Activated naive CD4-positive, alpha-beta T cell treated with anti-CD3 and anti-CD28 coated beads, Interleukin-2, amount 10 ng/mL, durations not matched to agents 7 days and 5 days (primary cell): ENCODE data around the gene TELO2.

Experiments
- CTCF ChIA-PET: fragments of 350-600 bp; sonication (Branson Sonifier 250); formaldehyde crosslinking; loops from one replicate; lab custom pipeline; 2021; ENCODE audit warnings: antibody characterized with exemption; lab: Charles Lee
- DNase-seq: peaks from one replicate; pipeline ENCODE4 v3.0.0-alpha.2; 2020
- H3K27ac Mint-ChIP-seq: one replicate; pipeline ENCODE4 v1.8.0; 2021; ENCODE audit warnings: mild to moderate bottlenecking, moderate library complexity, mixed read lengths
- H3K27me3 Mint-ChIP-seq: one replicate; pipeline ENCODE4 v1.8.0; 2021; ENCODE audit warnings: mild to moderate bottlenecking, mixed read lengths
- H3K36me3 Mint-ChIP-seq: one replicate; pipeline ENCODE4 v1.8.0; 2021; ENCODE audit warnings: mixed read lengths
- H3K4me1 Mint-ChIP-seq: one replicate; pipeline ENCODE4 v1.8.0; 2021; ENCODE audit warnings: mixed read lengths
- H3K4me3 Mint-ChIP-seq: one replicate; pipeline ENCODE4 v1.8.0; 2021; ENCODE audit warnings: mild to moderate bottlenecking, moderate library complexity, mixed read lengths
- H3K9me3 Mint-ChIP-seq: one replicate; pipeline ENCODE4 v1.8.0; 2021; ENCODE audit warnings: mixed read lengths

The TELO2 gene

GRCh38 chr16:1545044-1546040 is 52.2 kb downstream of the TELO2 start:
- peak overlapping the region; percentile 86 for H3K27ac Mint-ChIP-seq
- no peaks in the 10 kb centered on the region for H3K27me3 Mint-ChIP-seq
- no peak for DNase-seq
- H3K4me3 Mint-ChIP-seq, result peak overlapping the region; percentile 22
- CTCF ChIA-PET, result no interaction called here
- peaks cover 67% of the 10 kb centered on the region for H3K36me3 Mint-ChIP-seq
- H3K4me1 Mint-ChIP-seq, result peaks cover 69% of the 10 kb centered on the region
- no peaks in the 10 kb centered on the region for H3K9me3 Mint-ChIP-seq

- Mint-ChIP-seq H3K4me1 (peaks cover 59% of the 10 kb centered on the region), H3K4me3 (no peak overlapping the region), H3K27ac (peak overlapping the region; percentile 52), H3K9me3 (no peaks in the 10 kb centered on the region), H3K36me3 (peaks cover 65% of the 10 kb centered on the region), H3K27me3 (no peaks in the 10 kb centered on the region)
- CTCF ChIA-PET, result interaction anchor here (1.2 kb wide), 1 partner anchor 11 kb away, joined by 3 read pairs; no protein-coding TSS in a partner anchor
- DNase-seq, result no peak
Observed at GRCh38 chr16:1546430-1546829, 53.3 kb downstream of the TELO2 start.

GRCh38 chr16:1548233-1548632 is 55.1 kb downstream of the TELO2 start:
- H3K36me3 Mint-ChIP-seq, result peaks cover 63% of the 10 kb centered on the region
- peaks cover 43% of the 10 kb centered on the region for H3K4me1 Mint-ChIP-seq
- H3K4me3 Mint-ChIP-seq, result no peak overlapping the region
- no peaks in the 10 kb centered on the region for H3K27me3 Mint-ChIP-seq
- CTCF ChIA-PET, result no interaction called here
- H3K9me3 Mint-ChIP-seq, result no peaks in the 10 kb centered on the region
- DNase-seq, result no peak
- no peak overlapping the region for H3K27ac Mint-ChIP-seq

GRCh38 chr16:1548727-1549126 is 55.6 kb downstream of the TELO2 start:
- Mint-ChIP-seq H3K36me3 (peaks cover 62% of the 10 kb centered on the region), H3K27me3 (no peaks in the 10 kb centered on the region), H3K4me1 (peaks cover 38% of the 10 kb centered on the region), H3K27ac (no peak overlapping the region), H3K4me3 (no peak overlapping the region), H3K9me3 (no peaks in the 10 kb centered on the region)
- DNase-seq, result no peak
- CTCF ChIA-PET, result no interaction called here

GRCh38 chr16:1550069-1550468 is 56.9 kb downstream of the TELO2 start:
- DNase-seq, result no peak
- Mint-ChIP-seq H3K4me3 (no peak overlapping the region), H3K27ac (no peak overlapping the region), H3K4me1 (peaks cover 25% of the 10 kb centered on the region), H3K9me3 (no peaks in the 10 kb centered on the region), H3K36me3 (peaks cover 65% of the 10 kb centered on the region), H3K27me3 (no peaks in the 10 kb centered on the region)
- CTCF ChIA-PET, result no interaction called here

- Mint-ChIP-seq H3K9me3 (no peaks in the 10 kb centered on the region), H3K4me1 (peaks cover 18% of the 10 kb centered on the region), H3K4me3 (no peak overlapping the region), H3K27ac (no peak overlapping the region), H3K36me3 (peaks cover 66% of the 10 kb centered on the region), H3K27me3 (no peaks in the 10 kb centered on the region)
- no peak for DNase-seq
- CTCF ChIA-PET, result no interaction called here
Observed at GRCh38 chr16:1550696-1551095, 57.5 kb downstream of the TELO2 start.

- Mint-ChIP-seq H3K27me3 (no peaks in the 10 kb centered on the region), H3K9me3 (no peaks in the 10 kb centered on the region), H3K27ac (peak overlapping the region; percentile 64), H3K4me1 (peaks cover 15% of the 10 kb centered on the region), H3K36me3 (peaks cover 66% of the 10 kb centered on the region), H3K4me3 (no peak overlapping the region)
- CTCF ChIA-PET, result no interaction called here
- no peak for DNase-seq
Observed at GRCh38 chr16:1551166-1551565, 58.0 kb downstream of the TELO2 start.

- H3K27ac Mint-ChIP-seq, result no peak overlapping the region
- no peaks in the 10 kb centered on the region for H3K9me3 Mint-ChIP-seq
- CTCF ChIA-PET, result no interaction called here
- H3K36me3 Mint-ChIP-seq, result peaks cover 62% of the 10 kb centered on the region
- H3K4me1 Mint-ChIP-seq, result peaks cover 7% of the 10 kb centered on the region
- DNase-seq, result no peak
- no peak overlapping the region for H3K4me3 Mint-ChIP-seq
- no peaks in the 10 kb centered on the region for H3K27me3 Mint-ChIP-seq
Observed at GRCh38 chr16:1552129-1552528, 59.0 kb downstream of the TELO2 start.

- Mint-ChIP-seq H3K36me3 (peaks cover 56% of the 10 kb centered on the region), H3K9me3 (no peaks in the 10 kb centered on the region), H3K27ac (no peak overlapping the region), H3K4me3 (no peak overlapping the region), H3K27me3 (no peaks in the 10 kb centered on the region), H3K4me1 (peaks cover 10% of the 10 kb centered on the region)
- CTCF ChIA-PET, result no interaction called here
- no peak for DNase-seq
Observed at GRCh38 chr16:1553946-1554825, 61.0 kb downstream of the TELO2 start.

- DNase-seq, result no peak
- no peaks in the 10 kb centered on the region for H3K27me3 Mint-ChIP-seq
- no peaks in the 10 kb centered on the region for H3K9me3 Mint-ChIP-seq
- H3K27ac Mint-ChIP-seq, result no peak overlapping the region
- H3K4me3 Mint-ChIP-seq, result no peak overlapping the region
- H3K36me3 Mint-ChIP-seq, result peaks cover 52% of the 10 kb centered on the region
- peaks cover 18% of the 10 kb centered on the region for H3K4me1 Mint-ChIP-seq
- CTCF ChIA-PET, result no interaction called here
Observed at GRCh38 chr16:1554826-1555445, 61.8 kb downstream of the TELO2 start.

- Mint-ChIP-seq H3K9me3 (no peaks in the 10 kb centered on the region), H3K4me3 (no peak overlapping the region), H3K27ac (no peak overlapping the region), H3K36me3 (peaks cover 47% of the 10 kb centered on the region), H3K27me3 (no peaks in the 10 kb centered on the region), H3K4me1 (peaks cover 31% of the 10 kb centered on the region)
- CTCF ChIA-PET, result no interaction called here
- no peak for DNase-seq
Observed at GRCh38 chr16:1556254-1556653, 63.1 kb downstream of the TELO2 start.

GRCh38 chr16:1557074-1557473 is 63.9 kb downstream of the TELO2 start:
- CTCF ChIA-PET, result no interaction called here
- no peaks in the 10 kb centered on the region for H3K27me3 Mint-ChIP-seq
- no peak overlapping the region for H3K4me3 Mint-ChIP-seq
- H3K27ac Mint-ChIP-seq, result no peak overlapping the region
- peaks cover 39% of the 10 kb centered on the region for H3K4me1 Mint-ChIP-seq
- peaks cover 46% of the 10 kb centered on the region for H3K36me3 Mint-ChIP-seq
- no peaks in the 10 kb centered on the region for H3K9me3 Mint-ChIP-seq
- no peak for DNase-seq

- H3K9me3 Mint-ChIP-seq, result no peaks in the 10 kb centered on the region
- peaks cover 43% of the 10 kb centered on the region for H3K36me3 Mint-ChIP-seq
- no peak overlapping the region for H3K4me3 Mint-ChIP-seq
- H3K4me1 Mint-ChIP-seq, result peaks cover 38% of the 10 kb centered on the region
- CTCF ChIA-PET, result no interaction called here
- no peak overlapping the region for H3K27ac Mint-ChIP-seq
- H3K27me3 Mint-ChIP-seq, result no peaks in the 10 kb centered on the region
- DNase-seq, result no peak
Observed at GRCh38 chr16:1557576-1557975, 64.4 kb downstream of the TELO2 start.

- Mint-ChIP-seq H3K27me3 (no peaks in the 10 kb centered on the region), H3K36me3 (peaks cover 30% of the 10 kb centered on the region), H3K27ac (peak overlapping the region; percentile 74), H3K4me3 (no peak overlapping the region), H3K4me1 (peaks cover 38% of the 10 kb centered on the region), H3K9me3 (no peaks in the 10 kb centered on the region)
- peak; percentile 68 for DNase-seq
- CTCF ChIA-PET, result no interaction called here
Observed at GRCh38 chr16:1559446-1559975, 66.4 kb downstream of the TELO2 start.
